Islet of Langerhans (tissue), 1 donor: ENCODE measurements around the gene MVK.

Experiments
- FAIRE-seq: peaks from one replicate; lab custom pipeline; 2011; peaks lifted over from hg19 to GRCh38; lab: Jason Lieb, UNC

MVK gene

GRCh38 chr12:109567296-109567695, 6.3 kb upstream of the MVK start:
- no peak for FAIRE-seq

GRCh38 chr12:109567967-109568366, 5.6 kb upstream of the MVK start:
- no peak for FAIRE-seq

GRCh38 chr12:109568486-109568885, 5.1 kb upstream of the MVK start:
- no peak for FAIRE-seq

- FAIRE-seq = no peak
Measured at GRCh38 chr12:109571773-109572505, 1.7 kb upstream of the MVK start.

- no peak for FAIRE-seq
Measured at GRCh38 chr12:109572506-109572845, 1.1 kb upstream of the MVK start.

- no peak for FAIRE-seq
Measured at GRCh38 chr12:109573914-109574244, 285 bp downstream of the MVK start.

GRCh38 chr12:109575683-109576082, 2.1 kb downstream of the MVK start:
- no peak for FAIRE-seq

GRCh38 chr12:109577311-109577710, 3.7 kb downstream of the MVK start:
- FAIRE-seq = no peak

- FAIRE-seq = no peak
Measured at GRCh38 chr12:109578330-109578927, 4.8 kb downstream of the MVK start.

GRCh38 chr12:109579639-109580038, 6.0 kb downstream of the MVK start:
- FAIRE-seq = no peak

- no peak for FAIRE-seq
Measured at GRCh38 chr12:109580272-109580671, 6.7 kb downstream of the MVK start.

GRCh38 chr12:109580684-109581333, 7.2 kb downstream of the MVK start:
- no peak for FAIRE-seq

GRCh38 chr12:109581334-109581691, 7.7 kb downstream of the MVK start:
- no peak for FAIRE-seq

GRCh38 chr12:109581856-109582255, 8.3 kb downstream of the MVK start:
- FAIRE-seq = no peak

GRCh38 chr12:109582636-109583035, 9.0 kb downstream of the MVK start:
- no peak for FAIRE-seq

GRCh38 chr12:109583733-109584132, 10.1 kb downstream of the MVK start:
- no peak for FAIRE-seq

GRCh38 chr12:109586385-109587296, 13.0 kb downstream of the MVK start:
- no peak for FAIRE-seq

- FAIRE-seq = no peak
Measured at GRCh38 chr12:109587921-109588320, 14.3 kb downstream of the MVK start.

- no peak for FAIRE-seq
Measured at GRCh38 chr12:109588461-109589239, 15.1 kb downstream of the MVK start.

GRCh38 chr12:109589240-109589590, 15.6 kb downstream of the MVK start:
- FAIRE-seq = no peak

- no peak for FAIRE-seq
Measured at GRCh38 chr12:109589691-109590245, 16.2 kb downstream of the MVK start.

GRCh38 chr12:109590566-109590965, 17.0 kb downstream of the MVK start:
- no peak for FAIRE-seq
